ENCODE measurements around the gene BICD1.

BICD1 gene

DNA sequence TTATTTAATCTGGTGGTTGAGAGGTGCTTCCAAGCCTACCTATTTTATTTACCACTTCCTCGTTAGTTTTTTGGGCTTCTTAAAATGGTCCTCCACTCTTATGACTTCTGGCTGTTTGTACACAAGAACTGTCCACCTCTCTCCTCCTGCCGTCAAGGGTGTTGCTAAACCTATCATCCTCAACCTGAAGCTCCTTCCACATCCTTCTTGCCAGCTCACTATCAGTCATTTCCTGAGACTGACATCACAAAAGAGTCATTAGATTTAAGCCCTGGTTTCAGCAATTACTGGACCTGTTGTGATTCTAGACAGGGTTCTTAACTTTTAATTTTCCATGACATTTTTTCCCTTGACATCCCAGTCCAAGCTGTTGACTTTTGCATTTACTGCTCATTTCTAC is 91.9 kb downstream of the BICD1 start:
- Histone ChIP-seq H3K4me1 (ENCODE audit: insufficient read depth, poor library complexity, severe bottlenecking) (peaks cover 20% of the 10 kb centered on the region), H3K9me3 (ENCODE audit: severe bottlenecking) (peaks cover 6% of the 10 kb centered on the region), H3K36me3 (ENCODE audit: low read depth) (no peaks in the 10 kb centered on the region), H3K27ac (ENCODE audit: poor library complexity, severe bottlenecking) (peak overlapping the region; percentile 66), H3K27me3 (ENCODE audit: insufficient read depth, poor library complexity, severe bottlenecking) (no peaks in the 10 kb centered on the region), H3K4me3 (ENCODE audit: severe bottlenecking) (no peak overlapping the region)
- no peak for DNase-seq (ENCODE audit: low spot score)
- peak; percentile 99 for ATAC-seq (ENCODE audit: low read depth)
- TF ChIP-seq, protein P1, sequence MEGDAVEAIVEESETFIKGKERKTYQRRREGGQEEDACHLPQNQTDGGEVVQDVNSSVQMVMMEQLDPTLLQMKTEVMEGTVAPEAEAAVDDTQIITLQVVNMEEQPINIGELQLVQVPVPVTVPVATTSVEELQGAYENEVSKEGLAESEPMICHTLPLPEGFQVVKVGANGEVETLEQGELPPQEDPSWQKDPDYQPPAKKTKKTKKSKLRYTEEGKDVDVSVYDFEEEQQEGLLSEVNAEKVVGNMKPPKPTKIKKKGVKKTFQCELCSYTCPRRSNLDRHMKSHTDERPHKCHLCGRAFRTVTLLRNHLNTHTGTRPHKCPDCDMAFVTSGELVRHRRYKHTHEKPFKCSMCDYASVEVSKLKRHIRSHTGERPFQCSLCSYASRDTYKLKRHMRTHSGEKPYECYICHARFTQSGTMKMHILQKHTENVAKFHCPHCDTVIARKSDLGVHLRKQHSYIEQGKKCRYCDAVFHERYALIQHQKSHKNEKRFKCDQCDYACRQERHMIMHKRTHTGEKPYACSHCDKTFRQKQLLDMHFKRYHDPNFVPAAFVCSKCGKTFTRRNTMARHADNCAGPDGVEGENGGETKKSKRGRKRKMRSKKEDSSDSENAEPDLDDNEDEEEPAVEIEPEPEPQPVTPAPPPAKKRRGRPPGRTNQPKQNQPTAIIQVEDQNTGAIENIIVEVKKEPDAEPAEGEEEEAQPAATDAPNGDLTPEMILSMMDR (IDR thresholded peaks at IDR 0.05; ENCODE audit: poor library complexity, severe bottlenecking): no peak

DNA sequence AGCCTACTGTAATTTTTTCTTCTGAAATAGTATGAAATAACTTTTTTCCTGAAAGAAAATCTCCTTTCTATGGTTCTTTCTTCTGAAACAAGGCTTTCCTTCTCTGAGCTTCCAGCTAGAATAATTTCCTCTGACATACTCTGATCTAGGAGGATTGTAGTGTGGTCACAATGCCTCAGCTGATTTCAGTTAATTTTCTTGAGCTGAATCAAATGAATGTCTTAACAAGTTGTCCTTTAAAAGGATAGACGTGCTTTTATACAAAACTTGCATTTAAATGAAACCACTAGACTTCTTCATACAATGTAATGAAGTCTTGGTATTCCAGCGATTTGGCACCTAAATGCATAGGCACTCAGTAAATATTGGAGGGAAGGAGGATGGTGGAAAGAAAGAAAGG is 94.4 kb downstream of the BICD1 start:
- Histone ChIP-seq H3K4me3 (ENCODE audit: severe bottlenecking) (no peak overlapping the region), H3K9me3 (ENCODE audit: severe bottlenecking) (no peaks in the 10 kb centered on the region), H3K27ac (ENCODE audit: poor library complexity, severe bottlenecking) (no peak overlapping the region), H3K4me1 (ENCODE audit: insufficient read depth, poor library complexity, severe bottlenecking) (peaks cover 20% of the 10 kb centered on the region), H3K27me3 (ENCODE audit: insufficient read depth, poor library complexity, severe bottlenecking) (no peaks in the 10 kb centered on the region), H3K36me3 (ENCODE audit: low read depth) (no peaks in the 10 kb centered on the region)
- TF ChIP-seq, protein P1 (IDR thresholded peaks at IDR 0.05; ENCODE audit: poor library complexity, severe bottlenecking): no peak
- DNase-seq (ENCODE audit: low spot score) (no peak), ATAC-seq (ENCODE audit: low read depth) (no peak)

DNA sequence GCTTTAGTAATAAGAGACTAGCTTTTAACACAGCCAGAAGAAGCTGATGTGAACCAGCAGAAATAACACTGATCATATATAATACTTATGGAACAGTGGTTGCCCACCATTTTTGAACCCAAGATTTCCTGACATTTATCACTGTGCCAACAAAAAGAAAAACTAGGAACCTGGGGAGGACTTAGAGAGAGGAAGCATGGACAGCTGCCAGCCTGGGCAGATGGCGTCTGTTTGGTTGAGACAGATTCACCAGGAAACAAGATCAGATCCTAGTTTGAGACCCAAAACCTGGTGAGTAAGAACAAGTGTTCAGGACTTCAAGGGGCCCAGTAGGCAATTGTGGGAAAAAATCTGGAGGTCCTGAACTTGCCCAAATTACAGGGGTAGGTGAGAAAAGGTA is 95.3 kb downstream of the BICD1 start:
- Histone ChIP-seq H3K9me3 (ENCODE audit: severe bottlenecking) (no peaks in the 10 kb centered on the region), H3K36me3 (ENCODE audit: low read depth) (no peaks in the 10 kb centered on the region), H3K27me3 (ENCODE audit: insufficient read depth, poor library complexity, severe bottlenecking) (no peaks in the 10 kb centered on the region), H3K4me1 (ENCODE audit: insufficient read depth, poor library complexity, severe bottlenecking) (peaks cover 17% of the 10 kb centered on the region), H3K4me3 (ENCODE audit: severe bottlenecking) (no peak overlapping the region), H3K27ac (ENCODE audit: poor library complexity, severe bottlenecking) (no peak overlapping the region)
- ATAC-seq (ENCODE audit: low read depth): no peak
- TF ChIP-seq, protein P1 (IDR thresholded peaks at IDR 0.05; ENCODE audit: poor library complexity, severe bottlenecking): no peak
- no peak for DNase-seq (ENCODE audit: low spot score)

DNA sequence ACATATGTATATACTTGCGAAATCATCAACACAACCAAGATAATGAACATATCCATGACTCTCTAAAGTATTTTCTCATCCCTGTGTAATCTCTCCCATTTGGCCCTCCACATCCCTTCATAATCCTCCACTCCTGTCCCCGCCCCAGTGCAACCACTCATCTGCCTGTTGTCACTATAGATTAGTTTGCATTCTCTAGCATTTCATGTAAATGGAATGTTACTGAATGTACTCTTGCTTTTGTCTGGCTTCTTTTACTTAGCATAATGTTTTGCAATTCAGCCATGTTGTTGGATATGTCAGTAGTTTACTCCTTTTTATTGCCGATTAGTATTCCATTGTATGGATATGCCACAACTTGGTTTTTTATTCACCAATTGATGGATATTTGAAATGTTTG is 99.1 kb downstream of the BICD1 start:
- TF ChIP-seq, protein P1 (IDR thresholded peaks at IDR 0.05; ENCODE audit: poor library complexity, severe bottlenecking): no peak
- Histone ChIP-seq H3K36me3 (ENCODE audit: low read depth) (no peaks in the 10 kb centered on the region), H3K4me3 (ENCODE audit: severe bottlenecking) (no peak overlapping the region), H3K27ac (ENCODE audit: poor library complexity, severe bottlenecking) (no peak overlapping the region), H3K9me3 (ENCODE audit: severe bottlenecking) (no peaks in the 10 kb centered on the region), H3K27me3 (ENCODE audit: insufficient read depth, poor library complexity, severe bottlenecking) (no peaks in the 10 kb centered on the region), H3K4me1 (ENCODE audit: insufficient read depth, poor library complexity, severe bottlenecking) (no peaks in the 10 kb centered on the region)
- ATAC-seq (ENCODE audit: low read depth) (no peak), DNase-seq (ENCODE audit: low spot score) (no peak)

DNA sequence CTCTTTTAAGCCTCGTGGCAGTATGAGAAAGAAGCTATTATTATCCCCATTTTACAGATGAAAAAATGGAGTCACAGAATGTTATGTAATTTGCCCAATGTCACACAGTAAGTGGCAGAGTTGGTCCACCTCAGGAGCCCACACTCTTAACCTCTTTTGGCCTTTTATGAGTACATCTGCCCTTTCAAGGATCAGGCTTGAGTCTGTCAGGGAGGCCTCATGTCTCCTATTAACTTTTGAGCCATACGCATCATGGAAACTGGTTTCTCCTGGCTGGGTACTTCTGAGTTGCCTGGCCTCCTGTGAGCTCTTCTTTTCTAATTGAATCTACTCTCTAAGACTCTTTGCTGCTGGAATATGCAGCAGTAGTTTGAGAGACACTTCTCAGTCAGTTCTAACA is 101.7 kb downstream of the BICD1 start:
- ATAC-seq (ENCODE audit: low read depth): no peak
- no peaks in the 10 kb centered on the region for H3K27me3 ChIP-seq (ENCODE audit: insufficient read depth, poor library complexity, severe bottlenecking)

More for the DNA sequence above, 101.7 kb downstream of the BICD1 start:
- no peak for DNase-seq (ENCODE audit: low spot score)
- H3K27ac ChIP-seq (ENCODE audit: poor library complexity, severe bottlenecking): no peak overlapping the region
- TF ChIP-seq, protein P1 (IDR thresholded peaks at IDR 0.05; ENCODE audit: poor library complexity, severe bottlenecking): no peak
- no peak overlapping the region for H3K4me3 ChIP-seq (ENCODE audit: severe bottlenecking)
- no peaks in the 10 kb centered on the region for H3K4me1 ChIP-seq (ENCODE audit: insufficient read depth, poor library complexity, severe bottlenecking)
- no peaks in the 10 kb centered on the region for H3K36me3 ChIP-seq (ENCODE audit: low read depth)
- no peaks in the 10 kb centered on the region for H3K9me3 ChIP-seq (ENCODE audit: severe bottlenecking)
